ENCODE data around the gene PLAAT4. TPM values are rescaled to one million over a fixed set of nuclear protein-coding genes. Genes with fewer than 3 reads are reported as not detected.
"Not testable (repeated sequence)": the region's sequence is repeated elsewhere in the genome, so short reads cannot be mapped to it uniquely, and the experiment has no call there.

PLAAT4 gene
- total RNA-seq, 2 donors from 2014 or later = 11.3 to 18.2 TPM

GRCh38 chr11:63518548-63518947 lies 18.1 kb upstream of the PLAAT4 start:
- no peak for TF ChIP-seq CTCF (IDR thresholded peaks at IDR 0.05)

GRCh38 chr11:63520606-63521170 lies 15.9 kb upstream of the PLAAT4 start:
- H3K4me1 ChIP-seq = no peaks in the 10 kb centered on the region
- TF ChIP-seq CTCF (IDR thresholded peaks at IDR 0.05) = no peak
- no peak for DNase-seq (ENCODE audit: low spot score)
- H3K4me3 ChIP-seq = no peak overlapping the region
- no peak overlapping the region for H3K27ac ChIP-seq
- H3K27me3 ChIP-seq = no peaks in the 10 kb centered on the region
- H3K9me3 ChIP-seq = no peaks in the 10 kb centered on the region
- no peaks in the 10 kb centered on the region for H3K36me3 ChIP-seq

More at GRCh38 chr11:63518548-63518947, 18.1 kb upstream of the PLAAT4 start:
- no peak for DNase-seq (ENCODE audit: low spot score)
- Histone ChIP-seq H3K36me3 (no peaks in the 10 kb centered on the region), H3K27ac (no peak overlapping the region), H3K4me3 (no peak overlapping the region), H3K4me1 (no peaks in the 10 kb centered on the region), H3K9me3 (no peaks in the 10 kb centered on the region), H3K27me3 (no peaks in the 10 kb centered on the region)

DNA sequence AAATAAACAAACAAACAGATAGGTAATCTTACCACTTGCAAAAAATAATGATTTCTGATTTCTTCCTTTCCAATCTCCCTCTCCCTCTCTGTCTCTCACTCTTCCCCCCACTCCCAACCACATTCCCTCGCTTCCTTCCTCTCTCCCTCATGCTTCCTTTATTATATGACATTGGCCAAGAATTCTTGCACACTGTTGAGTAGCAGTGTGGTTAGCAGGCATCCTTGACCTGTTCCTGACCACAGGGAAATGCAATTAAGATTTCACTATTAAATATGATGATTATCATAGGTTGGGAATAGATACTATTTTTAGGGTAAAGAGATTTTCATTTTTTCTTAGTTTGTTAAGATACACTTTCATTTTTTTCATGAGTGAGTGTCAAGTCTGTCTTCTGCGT lies 14.7 kb upstream of the PLAAT4 start:
- Histone ChIP-seq H3K4me3 (no peak overlapping the region), H3K27me3 (no peaks in the 10 kb centered on the region), H3K9me3 (no peaks in the 10 kb centered on the region), H3K36me3 (no peaks in the 10 kb centered on the region), H3K4me1 (no peaks in the 10 kb centered on the region), H3K27ac (no peak overlapping the region)
- no peak for TF ChIP-seq CTCF (IDR thresholded peaks at IDR 0.05)
- no peak for DNase-seq (ENCODE audit: low spot score)

DNA sequence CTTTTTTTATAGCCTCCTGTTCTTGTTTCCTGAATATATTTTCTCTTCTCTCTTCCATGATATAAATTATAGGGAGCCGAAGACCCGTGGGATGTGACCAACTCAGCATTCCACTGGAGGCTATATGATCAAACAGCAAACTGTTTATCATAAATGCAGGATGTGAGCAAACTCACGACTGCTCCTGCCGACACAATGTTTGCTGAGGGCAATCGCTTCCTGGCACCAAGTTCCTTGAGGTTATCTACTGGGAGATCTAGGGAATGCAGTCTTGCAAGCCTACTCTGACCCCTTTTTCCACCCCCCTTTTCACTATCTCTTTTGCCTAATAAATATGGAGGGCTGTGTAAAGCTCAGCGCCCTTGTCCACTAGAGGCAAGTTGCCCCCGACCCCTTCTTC lies 13.5 kb upstream of the PLAAT4 start:
- TF ChIP-seq CTCF (IDR thresholded peaks at IDR 0.05) = no peak
- Histone ChIP-seq H3K9me3 (no peaks in the 10 kb centered on the region), H3K27me3 (no peaks in the 10 kb centered on the region), H3K36me3 (no peaks in the 10 kb centered on the region), H3K27ac (no peak overlapping the region), H3K4me3 (no peak overlapping the region), H3K4me1 (no peaks in the 10 kb centered on the region)
- no peak for DNase-seq (ENCODE audit: low spot score)

- H3K9me3 ChIP-seq = no peaks in the 10 kb centered on the region
- no peak for DNase-seq (ENCODE audit: low spot score)
- H3K4me1 ChIP-seq = peaks cover 0 to 10% of the 10 kb centered on the region in 2 donors
- H3K4me3 ChIP-seq = no peak overlapping the region
- no peaks in the 10 kb centered on the region for H3K27me3 ChIP-seq
- no peak overlapping the region for H3K27ac ChIP-seq
- no peak for TF ChIP-seq CTCF (IDR thresholded peaks at IDR 0.05)
- H3K36me3 ChIP-seq = no peaks in the 10 kb centered on the region
These were observed 8.9 kb upstream of the PLAAT4 start for GRCh38 chr11:63527667-63528066.

DNA sequence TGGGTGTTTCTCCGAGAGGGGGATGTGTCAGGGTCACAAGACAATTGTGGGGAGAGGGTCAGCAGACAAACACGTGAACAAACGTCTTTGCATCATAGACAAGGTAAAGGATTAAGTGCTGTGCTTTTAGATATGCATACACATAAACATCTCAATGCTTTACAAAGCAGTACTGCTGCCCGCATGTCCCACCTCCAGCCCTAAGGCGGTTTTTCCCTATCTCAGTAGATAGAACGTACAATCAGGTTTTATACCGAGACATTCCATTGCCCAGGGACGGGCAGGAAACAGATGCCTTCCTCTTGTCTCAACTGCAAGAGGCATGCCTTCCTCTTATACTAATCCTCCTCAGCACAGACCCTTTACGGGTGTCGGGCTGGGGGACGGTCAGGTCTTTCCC lies 8.5 kb upstream of the PLAAT4 start:
- H3K9me3 ChIP-seq; H3K36me3 ChIP-seq; H3K27ac ChIP-seq; H3K4me1 ChIP-seq; H3K4me3 ChIP-seq; H3K27me3 ChIP-seq; DNase-seq (ENCODE audit: low spot score): not testable (repeated sequence)

DNA sequence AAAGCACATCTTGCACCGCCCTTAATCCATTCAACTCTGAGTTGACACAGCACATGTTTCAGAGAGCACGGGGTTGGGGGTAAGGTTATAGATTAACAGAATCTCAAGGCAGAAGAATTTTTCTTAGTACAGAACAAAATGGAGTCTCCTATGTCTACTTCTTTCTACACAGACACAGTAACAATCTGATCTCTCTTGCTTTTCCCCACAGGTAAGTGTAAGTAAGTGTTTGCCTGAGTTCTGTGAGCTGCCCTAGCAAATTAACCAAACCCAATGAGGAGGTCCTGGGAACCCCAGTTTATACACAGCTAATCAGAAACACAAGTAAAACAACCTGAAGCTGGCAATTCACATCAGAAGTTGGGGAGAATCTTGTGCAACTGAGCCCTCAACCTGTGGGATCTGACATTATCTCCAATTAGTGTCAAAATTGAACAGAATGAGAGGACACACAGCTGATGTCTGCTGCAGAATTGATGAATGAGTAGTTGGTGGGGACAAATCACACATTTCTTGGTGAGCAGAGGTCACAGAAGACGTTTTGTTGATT lies 7.8 kb upstream of the PLAAT4 start:
- not testable (repeated sequence) for DNase-seq (ENCODE audit: low spot score); H3K4me1 ChIP-seq; H3K36me3 ChIP-seq; H3K9me3 ChIP-seq; H3K27me3 ChIP-seq; H3K4me3 ChIP-seq; H3K27ac ChIP-seq

DNA sequence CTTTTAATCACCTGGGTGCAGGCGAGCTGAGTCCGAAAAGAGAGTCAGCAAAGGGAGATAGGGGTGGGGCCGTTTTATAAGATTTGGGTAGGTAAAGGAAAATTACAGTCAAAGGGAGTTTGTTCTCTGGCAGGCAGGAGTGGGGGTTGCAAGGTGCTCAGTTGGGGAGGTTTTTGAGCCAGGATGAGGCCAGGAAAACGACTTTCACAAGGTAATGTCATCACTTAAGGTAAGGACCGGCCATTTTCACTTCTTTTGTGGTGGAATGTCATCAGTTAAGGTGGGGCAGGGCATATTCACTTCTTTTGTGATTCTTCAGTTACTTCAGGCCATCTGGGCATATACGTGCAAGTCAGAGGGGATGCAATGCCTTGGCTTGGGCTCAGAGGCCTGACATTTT lies 7.2 kb upstream of the PLAAT4 start:
- H3K27ac ChIP-seq; H3K36me3 ChIP-seq; H3K27me3 ChIP-seq; DNase-seq (ENCODE audit: low spot score); H3K4me3 ChIP-seq; H3K4me1 ChIP-seq; H3K9me3 ChIP-seq: not testable (repeated sequence)
